ENCODE measurements around the gene ARHGEF28. TPM values are rescaled to one million over a fixed set of nuclear protein-coding genes. Genes with fewer than 3 reads are reported as not detected.

The ARHGEF28 gene
- total RNA-seq, 2 experiments from 2014 or later = not detected

DNA sequence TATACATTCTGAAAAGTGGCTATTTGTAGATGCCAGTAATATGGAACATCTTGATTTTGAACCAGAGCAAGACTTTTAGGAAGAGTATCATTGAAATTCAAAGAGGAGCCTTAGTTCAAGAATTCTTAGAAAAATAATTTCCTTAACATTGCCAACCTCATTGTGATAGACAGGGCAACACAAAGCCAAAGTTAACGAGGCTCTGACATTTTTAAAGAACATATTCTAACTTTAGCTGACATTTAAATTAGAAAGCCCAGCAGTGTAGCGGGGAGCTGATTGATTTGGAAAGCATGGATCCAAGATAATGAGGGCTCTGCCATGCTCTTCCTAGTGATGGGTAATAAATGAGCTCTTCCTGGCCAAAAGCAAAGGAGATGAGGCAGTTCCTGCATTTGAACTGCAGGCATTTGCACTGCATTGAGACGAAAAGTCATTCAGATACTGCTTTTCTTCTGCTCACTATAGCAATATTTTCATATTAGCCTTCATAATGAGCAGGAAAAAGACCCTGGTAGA is 325.0 kb downstream of the ARHGEF28 start:
- no peak overlapping the region for H2AFZ ChIP-seq (ENCODE audit: low read length)
- H3K9me2 ChIP-seq (ENCODE audit: insufficient read depth, low read length) = no peaks in the 10 kb centered on the region
- H4K20me1 ChIP-seq (ENCODE audit: insufficient read depth, low read length) = no peaks in the 10 kb centered on the region
- POLR2A ChIA-PET = no interaction called here
- CTCF ChIA-PET (ENCODE audit: unreplicated experiment) = no interaction called here
- no peak overlapping the region for H3K4me3 ChIP-seq (ENCODE audit: low read depth, low read length, poor library complexity, severe bottlenecking)
- peaks cover 39% of the 10 kb centered on the region for H3K4me1 ChIP-seq (ENCODE audit: insufficient read depth, low read length, poor library complexity, severe bottlenecking)
- BruUV-seq (replicated peaks) = no TSS peak
- DNase-seq (ENCODE audit: low spot score) = no peak
- H3K9me3 ChIP-seq (ENCODE audit: low read length) = no peaks in the 10 kb centered on the region
- H3K79me2 ChIP-seq (ENCODE audit: insufficient read depth, low read depth, low read length) = no peaks in the 10 kb centered on the region
- intact Hi-C loops (cut with micrococcal nuclease; ENCODE audit: unreplicated experiment) = no loop called here
- H3K36me3 ChIP-seq (ENCODE audit: insufficient read depth, low read length) = no peaks in the 10 kb centered on the region
- TF ChIP-seq EZH2phosphoT487 (IDR thresholded peaks at IDR 0.05; ENCODE audit: borderline replicate concordance, low read depth, low read length) = no peak
- TF ChIP-seq, protein P1, sequence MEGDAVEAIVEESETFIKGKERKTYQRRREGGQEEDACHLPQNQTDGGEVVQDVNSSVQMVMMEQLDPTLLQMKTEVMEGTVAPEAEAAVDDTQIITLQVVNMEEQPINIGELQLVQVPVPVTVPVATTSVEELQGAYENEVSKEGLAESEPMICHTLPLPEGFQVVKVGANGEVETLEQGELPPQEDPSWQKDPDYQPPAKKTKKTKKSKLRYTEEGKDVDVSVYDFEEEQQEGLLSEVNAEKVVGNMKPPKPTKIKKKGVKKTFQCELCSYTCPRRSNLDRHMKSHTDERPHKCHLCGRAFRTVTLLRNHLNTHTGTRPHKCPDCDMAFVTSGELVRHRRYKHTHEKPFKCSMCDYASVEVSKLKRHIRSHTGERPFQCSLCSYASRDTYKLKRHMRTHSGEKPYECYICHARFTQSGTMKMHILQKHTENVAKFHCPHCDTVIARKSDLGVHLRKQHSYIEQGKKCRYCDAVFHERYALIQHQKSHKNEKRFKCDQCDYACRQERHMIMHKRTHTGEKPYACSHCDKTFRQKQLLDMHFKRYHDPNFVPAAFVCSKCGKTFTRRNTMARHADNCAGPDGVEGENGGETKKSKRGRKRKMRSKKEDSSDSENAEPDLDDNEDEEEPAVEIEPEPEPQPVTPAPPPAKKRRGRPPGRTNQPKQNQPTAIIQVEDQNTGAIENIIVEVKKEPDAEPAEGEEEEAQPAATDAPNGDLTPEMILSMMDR (conservative IDR thresholded peaks at IDR 0.05; ENCODE audit: low read length) = no peak
- no peak overlapping the region for H3K4me2 ChIP-seq (ENCODE audit: low read length)
- no peak overlapping the region for H3K27ac ChIP-seq (ENCODE audit: low read depth, low read length, poor library complexity, severe bottlenecking)

GRCh38 chr5:73952872-73953271 is 326.9 kb downstream of the ARHGEF28 start:
- ChIA-PET POLR2A (no interaction called here), CTCF (ENCODE audit: unreplicated experiment) (no interaction called here)
- DNase-seq (ENCODE audit: low spot score) = no peak
- peaks cover 27% of the 10 kb centered on the region for H3K4me1 ChIP-seq (ENCODE audit: insufficient read depth, low read length, poor library complexity, severe bottlenecking)
- H2AFZ ChIP-seq (ENCODE audit: low read length) = no peak overlapping the region
- H4K20me1 ChIP-seq (ENCODE audit: insufficient read depth, low read length) = no peaks in the 10 kb centered on the region
- no peaks in the 10 kb centered on the region for H3K9me2 ChIP-seq (ENCODE audit: insufficient read depth, low read length)
- H3K27ac ChIP-seq (ENCODE audit: low read depth, low read length, poor library complexity, severe bottlenecking) = no peak overlapping the region
- H3K4me2 ChIP-seq (ENCODE audit: low read length) = no peak overlapping the region
- H3K9me3 ChIP-seq (ENCODE audit: low read length) = no peaks in the 10 kb centered on the region
- H3K79me2 ChIP-seq (ENCODE audit: insufficient read depth, low read depth, low read length) = no peaks in the 10 kb centered on the region
- intact Hi-C loops (cut with micrococcal nuclease; ENCODE audit: unreplicated experiment) = no loop called here
- no TSS peak for BruUV-seq (replicated peaks)
- H3K36me3 ChIP-seq (ENCODE audit: insufficient read depth, low read length) = no peaks in the 10 kb centered on the region
- no peak overlapping the region for H3K4me3 ChIP-seq (ENCODE audit: low read depth, low read length, poor library complexity, severe bottlenecking)
- TF ChIP-seq, protein P1 (conservative IDR thresholded peaks at IDR 0.05; ENCODE audit: low read length) = no peak
- TF ChIP-seq EZH2phosphoT487 (IDR thresholded peaks at IDR 0.05; ENCODE audit: borderline replicate concordance, low read depth, low read length) = no peak

DNA sequence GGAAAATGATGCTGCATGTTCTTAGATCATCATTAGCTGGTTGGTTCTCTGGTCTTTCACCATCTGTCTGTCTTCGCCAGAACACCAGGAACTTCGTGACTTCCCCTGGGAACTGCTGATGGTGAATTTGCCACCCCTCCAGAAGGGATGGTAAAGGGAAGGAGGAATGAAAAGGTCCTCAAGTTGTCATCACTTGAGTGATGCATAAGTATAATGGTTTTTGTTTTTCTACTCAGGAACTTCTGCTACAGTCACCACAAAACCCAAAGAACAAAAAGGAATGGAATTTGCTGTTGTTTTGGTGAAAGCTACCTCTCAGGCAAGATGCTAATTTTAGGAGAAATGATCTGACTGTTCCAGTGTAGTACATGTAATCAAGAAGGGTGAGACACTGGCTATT is 328.4 kb downstream of the ARHGEF28 start:
- Histone ChIP-seq H3K36me3 (ENCODE audit: insufficient read depth, low read length) (no peaks in the 10 kb centered on the region), H3K27ac (ENCODE audit: low read depth, low read length, poor library complexity, severe bottlenecking) (no peak overlapping the region), H3K4me1 (ENCODE audit: insufficient read depth, low read length, poor library complexity, severe bottlenecking) (peaks cover 27% of the 10 kb centered on the region), H2AFZ (ENCODE audit: low read length) (no peak overlapping the region; the same call in 1 of the 2 replicates), H4K20me1 (ENCODE audit: insufficient read depth, low read length) (no peaks in the 10 kb centered on the region), H3K4me3 (ENCODE audit: low read depth, low read length, poor library complexity, severe bottlenecking) (no peak overlapping the region), H3K9me3 (ENCODE audit: low read length) (peaks cover 5% of the 10 kb centered on the region; the same call in 1 of the 2 replicates), H3K4me2 (ENCODE audit: low read length) (no peak overlapping the region), H3K9me2 (ENCODE audit: insufficient read depth, low read length) (no peaks in the 10 kb centered on the region), H3K79me2 (ENCODE audit: insufficient read depth, low read depth, low read length) (no peaks in the 10 kb centered on the region)
- TF ChIP-seq EZH2phosphoT487 (IDR thresholded peaks at IDR 0.05; ENCODE audit: borderline replicate concordance, low read depth, low read length) = no peak
- TF ChIP-seq, protein P1 (conservative IDR thresholded peaks at IDR 0.05; ENCODE audit: low read length) = no peak
- intact Hi-C loops (cut with micrococcal nuclease; ENCODE audit: unreplicated experiment) = no loop called here
- no TSS peak for BruUV-seq (replicated peaks)
- POLR2A ChIA-PET = no interaction called here
- CTCF ChIA-PET (ENCODE audit: unreplicated experiment) = no interaction called here
- no peak for DNase-seq (ENCODE audit: low spot score)

All from OCI-LY7 (cell line).